Colonic mucosa (tissue), 4 donors: Measurements from ENCODE around the gene TMEM154. TPM values are rescaled to one million over a fixed set of nuclear protein-coding genes. Genes with fewer than 3 reads are reported as not detected.

Experiments
- DNase-seq: peaks from one replicate; pipeline ENCODE4 v3.0.0-alpha.2; 2020
- H3K27ac ChIP-seq: fragments of 200-600 bp; one replicate; pipeline ENCODE4 v1.8.0; 2021
- H3K27me3 ChIP-seq: fragments of 200-600 bp; one replicate; pipeline ENCODE4 v1.8.0; 2021
- H3K36me3 ChIP-seq: fragments of 200-600 bp; one replicate; pipeline ENCODE4 v1.8.0; 2021
- H3K4me1 ChIP-seq: fragments of 200-600 bp; one replicate; pipeline ENCODE4 v1.8.0; 2021; ENCODE audit warnings: mild to moderate bottlenecking
- H3K4me3 ChIP-seq: fragments of 200-600 bp; one replicate; pipeline ENCODE4 v1.8.0; 2021
- H3K9ac ChIP-seq, 2 donors: one replicate each; pipeline ENCODE4 v1.7.0; 2013; ENCODE audit warnings: control low read depth in 2 of 2, low read depth in 2 of 2, low read length in 2 of 2
- H3K9me3 ChIP-seq: fragments of 200-600 bp; one replicate; pipeline ENCODE4 v1.8.0; 2021
- intact Hi-C: fragments of 100-400 bp; cut with DNase I; formaldehyde crosslinking; loops from one replicate; pipeline ENCODE4 v1.14.1; 2022
- total RNA-seq, 2 donors: library from RNA; stranded (reverse); fragmentation: NEBNext Ultra II Directional in 1 of 2; extraction: Animal tissue kit (Norgen Biotek cat#: 25700) in 1 of 2; gene quantifications; one replicate each; pipeline ENCODE4 v1.2.1, GENCODE V29; 2021
- TF ChIP-seq, protein P1 (sequence below): fragments of 200-600 bp; IDR thresholded peaks from one replicate; pipeline ENCODE4 v1.8.0; 2022; ENCODE audit warnings: antibody characterized with exemption, mild to moderate bottlenecking
- donor health status: healthy.
- donor health status: DM: no; HTN: no; CAD: no.
- donor health status: DM: no; HTN: no; CAD: no.

The TMEM154 gene
- total RNA-seq, 2 donors from 2014 or later, result 1.5 to 3.5 TPM

DNA sequence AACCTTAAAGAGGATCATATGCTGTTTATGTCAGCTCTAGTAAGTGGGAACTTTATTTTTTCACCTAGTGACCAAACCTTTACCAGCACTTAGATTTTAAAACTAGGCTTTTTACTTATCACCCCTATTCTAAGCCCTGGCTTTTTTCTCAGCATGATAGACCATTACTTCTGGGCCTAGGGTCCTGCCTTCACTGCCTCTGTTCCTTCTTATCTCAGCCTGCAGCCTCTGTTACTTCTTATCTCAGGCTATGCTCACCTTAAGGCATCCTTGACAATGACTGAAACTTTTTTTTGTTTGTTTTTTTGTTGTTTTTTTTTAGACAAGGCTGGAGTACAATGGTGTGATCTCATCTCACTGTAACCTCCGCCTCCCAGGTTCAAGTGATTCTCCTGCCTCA, 59.6 kb downstream of the TMEM154 start:
- H3K9me3 ChIP-seq, result no peaks in the 10 kb centered on the region
- no peak overlapping the region for H3K4me3 ChIP-seq
- DNase-seq, result no peak
- no peaks in the 10 kb centered on the region for H3K27me3 ChIP-seq
- no peaks in the 10 kb centered on the region for H3K36me3 ChIP-seq
- TF ChIP-seq, protein P1, sequence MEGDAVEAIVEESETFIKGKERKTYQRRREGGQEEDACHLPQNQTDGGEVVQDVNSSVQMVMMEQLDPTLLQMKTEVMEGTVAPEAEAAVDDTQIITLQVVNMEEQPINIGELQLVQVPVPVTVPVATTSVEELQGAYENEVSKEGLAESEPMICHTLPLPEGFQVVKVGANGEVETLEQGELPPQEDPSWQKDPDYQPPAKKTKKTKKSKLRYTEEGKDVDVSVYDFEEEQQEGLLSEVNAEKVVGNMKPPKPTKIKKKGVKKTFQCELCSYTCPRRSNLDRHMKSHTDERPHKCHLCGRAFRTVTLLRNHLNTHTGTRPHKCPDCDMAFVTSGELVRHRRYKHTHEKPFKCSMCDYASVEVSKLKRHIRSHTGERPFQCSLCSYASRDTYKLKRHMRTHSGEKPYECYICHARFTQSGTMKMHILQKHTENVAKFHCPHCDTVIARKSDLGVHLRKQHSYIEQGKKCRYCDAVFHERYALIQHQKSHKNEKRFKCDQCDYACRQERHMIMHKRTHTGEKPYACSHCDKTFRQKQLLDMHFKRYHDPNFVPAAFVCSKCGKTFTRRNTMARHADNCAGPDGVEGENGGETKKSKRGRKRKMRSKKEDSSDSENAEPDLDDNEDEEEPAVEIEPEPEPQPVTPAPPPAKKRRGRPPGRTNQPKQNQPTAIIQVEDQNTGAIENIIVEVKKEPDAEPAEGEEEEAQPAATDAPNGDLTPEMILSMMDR, result no peak
- no peak overlapping the region for H3K27ac ChIP-seq
- intact Hi-C loops, result no loop called here
- no peaks in the 10 kb centered on the region for H3K4me1 ChIP-seq
- no peak overlapping the region for H3K9ac ChIP-seq

DNA sequence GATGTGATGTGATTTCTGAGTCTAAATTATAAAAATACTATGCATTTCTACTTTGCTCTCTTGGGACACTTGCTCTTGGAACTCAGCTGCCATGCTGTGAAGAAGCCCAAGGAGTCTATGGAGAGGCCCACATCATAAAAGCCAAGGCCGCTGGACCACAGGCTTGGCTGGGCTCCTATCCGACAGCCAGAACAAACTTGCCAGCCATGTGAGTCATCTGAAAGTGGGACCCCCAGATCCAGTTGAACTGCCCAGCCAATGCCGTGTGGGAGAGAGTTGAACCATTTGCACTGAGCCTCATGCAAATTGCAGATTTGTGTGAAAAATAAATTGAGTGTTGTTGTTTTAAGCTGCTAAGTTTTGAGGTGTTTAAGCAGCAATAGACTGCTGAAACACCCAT, 60.2 kb downstream of the TMEM154 start:
- H3K9me3 ChIP-seq, result no peaks in the 10 kb centered on the region
- H3K4me1 ChIP-seq, result no peaks in the 10 kb centered on the region
- H3K27me3 ChIP-seq, result no peaks in the 10 kb centered on the region
- intact Hi-C loops, result no loop called here
- no peak for DNase-seq
- TF ChIP-seq, protein P1, result no peak
- no peak overlapping the region for H3K9ac ChIP-seq
- no peak overlapping the region for H3K27ac ChIP-seq
- no peaks in the 10 kb centered on the region for H3K36me3 ChIP-seq
- H3K4me3 ChIP-seq, result no peak overlapping the region

DNA sequence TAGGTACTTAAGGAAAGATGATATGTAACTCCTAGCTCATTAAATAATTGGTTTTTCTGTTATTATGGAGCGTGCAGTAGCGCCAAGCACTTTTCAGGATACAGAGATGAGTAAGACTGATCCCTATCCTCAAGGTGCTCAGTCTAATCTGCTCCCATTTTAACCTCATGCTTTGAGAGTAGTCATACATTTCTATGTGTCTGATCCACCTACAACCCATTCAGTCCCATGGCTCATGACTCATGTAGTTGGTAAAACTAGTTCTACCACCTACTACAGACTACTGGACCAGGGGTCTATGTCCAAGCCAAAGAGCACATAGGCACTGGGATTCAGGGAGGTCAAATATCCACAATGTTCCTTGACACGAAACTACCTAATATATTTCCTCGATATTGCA, 60.8 kb downstream of the TMEM154 start:
- Histone ChIP-seq H3K4me3 (no peak overlapping the region), H3K27me3 (no peaks in the 10 kb centered on the region), H3K27ac (no peak overlapping the region), H3K9me3 (no peaks in the 10 kb centered on the region), H3K4me1 (no peaks in the 10 kb centered on the region), H3K36me3 (no peaks in the 10 kb centered on the region), H3K9ac (no peak overlapping the region)
- DNase-seq, result no peak
- intact Hi-C loops, result no loop called here
- TF ChIP-seq, protein P1, result no peak

DNA sequence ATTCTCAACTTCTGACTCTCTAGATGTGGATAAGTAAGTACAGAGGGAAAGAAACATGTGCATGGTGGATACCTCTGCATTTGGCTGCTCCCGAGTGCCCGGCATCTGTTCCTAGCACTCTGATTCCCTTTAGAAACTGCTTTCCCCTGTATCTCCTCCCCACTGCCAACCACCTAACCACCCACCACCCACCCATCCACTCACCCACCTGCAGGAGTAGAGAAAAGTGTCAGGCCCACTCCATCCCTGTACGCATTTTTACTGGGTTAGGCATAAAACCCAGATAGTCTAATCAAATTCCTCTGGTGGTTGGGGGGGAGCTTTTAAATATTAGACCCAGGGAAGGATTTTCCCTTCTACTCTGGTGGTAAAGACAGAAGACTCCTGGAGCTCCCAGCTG, 63.0 kb downstream of the TMEM154 start:
- Histone ChIP-seq H3K27ac (no peak overlapping the region), H3K9ac (no peak overlapping the region), H3K27me3 (no peaks in the 10 kb centered on the region), H3K36me3 (no peaks in the 10 kb centered on the region), H3K4me1 (no peaks in the 10 kb centered on the region), H3K4me3 (no peak overlapping the region), H3K9me3 (no peaks in the 10 kb centered on the region)
- intact Hi-C loops, result no loop called here
- TF ChIP-seq, protein P1, result no peak
- no peak for DNase-seq

DNA sequence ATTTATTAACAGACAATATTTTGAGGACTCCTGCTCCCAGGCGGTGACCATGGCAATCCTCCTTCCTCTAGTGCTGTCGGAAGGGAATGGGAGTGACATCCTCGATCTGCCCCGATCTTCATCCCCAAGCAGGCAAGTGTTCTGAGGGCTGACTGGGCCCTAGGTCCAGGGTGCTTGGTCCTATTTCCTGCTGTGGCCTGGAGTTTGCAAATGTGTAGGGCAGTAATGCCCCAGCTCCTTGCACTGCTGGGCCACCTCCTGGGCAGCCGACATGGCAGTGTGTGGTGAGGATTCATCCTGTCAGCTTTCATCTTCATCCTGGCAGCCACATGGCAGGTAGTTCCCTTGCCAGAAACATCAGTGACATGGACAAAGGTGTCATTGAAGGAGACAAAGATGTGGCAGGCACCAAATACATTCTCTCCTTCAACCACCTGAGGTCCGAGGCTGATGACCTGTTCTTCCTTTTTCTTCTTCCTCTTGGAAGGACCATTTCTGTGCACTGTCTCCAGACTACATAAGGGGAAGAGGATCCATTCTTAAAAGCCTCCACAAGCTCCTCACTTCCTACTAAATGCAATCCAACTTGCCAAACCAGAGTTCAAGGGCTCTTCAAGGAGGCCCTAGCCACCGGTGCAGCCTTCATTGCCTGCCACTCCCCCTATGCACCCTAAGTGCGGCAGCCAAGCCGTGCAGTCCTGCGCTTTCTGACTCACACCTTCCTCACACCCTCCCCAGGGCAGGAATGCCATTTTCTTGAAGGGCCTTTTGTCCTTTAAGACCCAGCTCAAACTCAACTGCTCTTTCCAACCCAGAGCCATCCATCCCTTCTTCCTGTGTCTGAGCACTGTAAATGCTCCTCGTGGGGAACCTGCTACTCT, 65.7 kb downstream of the TMEM154 start:
- no peak overlapping the region for H3K27ac ChIP-seq

More for the DNA sequence above, 65.7 kb downstream of the TMEM154 start:
- DNase-seq, result no peak
- Histone ChIP-seq H3K36me3 (no peaks in the 10 kb centered on the region), H3K9ac (no peak overlapping the region), H3K27me3 (no peaks in the 10 kb centered on the region), H3K9me3 (no peaks in the 10 kb centered on the region), H3K4me1 (no peaks in the 10 kb centered on the region), H3K4me3 (no peak overlapping the region)
- intact Hi-C loops, result no loop called here
- TF ChIP-seq, protein P1, result no peak
